Stimulated activated CD4-positive, alpha-beta T cell treated with anti-CD3 and anti-CD28 coated beads, Interleukin-2, amount 100 ng/mL, for 48 hours (primary cell): ENCODE results near the gene DISC1.

ENCODE experiments used
- DNase-seq, 2 donors: peaks; one replicate each; pipeline ENCODE4 v3.0.0-alpha.2; 2020

DISC1 gene

DNA sequence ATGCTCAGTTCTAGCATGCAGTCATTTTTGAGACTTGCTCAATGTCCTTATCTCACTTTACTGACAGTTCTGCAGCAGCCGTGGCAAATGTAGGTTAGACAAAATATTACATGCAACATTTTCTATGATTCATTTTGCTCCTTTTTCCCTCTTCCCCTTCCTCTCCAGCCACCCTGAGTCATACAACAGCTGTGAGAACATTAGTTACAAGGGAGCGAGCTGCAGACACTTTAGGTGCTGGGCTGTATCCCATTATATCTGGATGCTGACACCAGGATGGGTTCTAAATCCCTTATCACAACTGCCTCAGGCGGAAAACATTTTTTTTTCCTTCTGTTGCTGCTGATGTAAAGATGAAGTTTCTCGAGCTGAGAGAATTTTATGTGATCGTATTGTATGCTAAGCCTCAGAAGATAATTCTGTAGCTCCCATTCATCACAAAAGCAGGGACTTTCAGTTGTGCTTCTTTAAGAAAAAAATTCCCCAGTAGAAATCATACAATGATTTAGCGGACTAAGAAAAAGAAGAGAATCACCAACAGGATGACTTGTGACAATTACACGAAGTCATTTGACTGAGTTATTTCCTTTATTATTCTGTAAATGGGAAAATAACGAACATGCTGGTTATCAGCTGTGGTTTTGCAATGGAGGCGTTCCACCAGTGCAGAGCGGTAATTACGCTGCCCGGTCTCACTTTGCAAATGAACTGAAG is 345.0 kb downstream of the DISC1 start:
- DNase-seq: no peak

DNA sequence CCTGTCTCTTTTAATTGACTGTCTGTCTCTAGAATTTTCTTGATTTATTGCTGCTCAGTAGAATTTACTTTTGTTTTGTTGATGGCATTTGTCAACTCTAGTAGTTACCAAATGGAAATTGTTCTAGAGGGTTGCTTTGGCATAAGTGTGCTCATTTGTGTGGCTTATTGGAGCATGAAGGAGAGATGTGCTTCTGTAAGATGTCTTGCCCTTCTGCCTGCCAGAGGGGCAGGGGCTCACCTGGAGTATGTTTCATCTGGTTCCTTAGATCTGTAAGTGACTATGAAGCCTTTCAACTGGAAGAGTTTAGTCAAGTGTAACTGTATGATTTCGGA is 345.5 kb downstream of the DISC1 start:
- no peak for DNase-seq

DNA sequence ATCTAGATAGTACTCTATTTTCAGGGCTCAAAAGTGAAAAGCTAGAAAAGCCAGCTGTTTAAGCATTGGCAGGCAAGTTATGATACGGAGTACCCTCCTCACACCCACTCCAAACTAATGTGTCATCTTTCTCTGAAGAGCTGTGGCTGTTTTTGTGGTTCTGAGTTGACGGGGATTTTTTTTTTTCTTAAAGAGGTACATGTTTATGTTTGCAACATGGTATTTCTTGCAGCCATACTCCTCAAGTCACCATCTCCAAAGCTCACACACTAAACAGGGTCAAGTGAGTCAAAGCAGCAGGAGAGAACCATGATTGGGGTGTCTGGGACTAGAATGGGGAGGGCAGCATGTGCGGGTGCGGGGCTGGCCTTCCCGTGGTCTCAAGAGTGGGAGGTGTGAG is 347.2 kb downstream of the DISC1 start:
- no peak for DNase-seq

DNA sequence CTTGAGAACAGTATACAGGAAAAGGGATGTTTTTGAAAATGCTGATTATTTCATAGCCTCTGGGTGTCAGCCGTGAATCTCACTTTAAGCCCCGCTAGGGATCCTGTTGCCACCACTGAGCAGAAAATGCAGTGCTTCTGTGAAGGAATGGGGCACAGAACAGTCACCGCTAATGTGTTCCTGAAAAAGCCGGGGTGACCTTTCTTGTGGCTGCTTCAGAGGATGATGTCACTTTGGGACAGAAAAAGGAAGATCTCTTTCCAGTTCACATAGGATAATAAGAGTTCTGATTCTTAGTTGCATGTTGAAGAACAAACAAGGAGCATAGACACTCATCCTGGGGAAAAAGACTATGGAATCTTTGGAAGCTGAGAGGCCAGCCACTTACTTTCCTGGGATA is 349.6 kb downstream of the DISC1 start:
- no peak for DNase-seq

DNA sequence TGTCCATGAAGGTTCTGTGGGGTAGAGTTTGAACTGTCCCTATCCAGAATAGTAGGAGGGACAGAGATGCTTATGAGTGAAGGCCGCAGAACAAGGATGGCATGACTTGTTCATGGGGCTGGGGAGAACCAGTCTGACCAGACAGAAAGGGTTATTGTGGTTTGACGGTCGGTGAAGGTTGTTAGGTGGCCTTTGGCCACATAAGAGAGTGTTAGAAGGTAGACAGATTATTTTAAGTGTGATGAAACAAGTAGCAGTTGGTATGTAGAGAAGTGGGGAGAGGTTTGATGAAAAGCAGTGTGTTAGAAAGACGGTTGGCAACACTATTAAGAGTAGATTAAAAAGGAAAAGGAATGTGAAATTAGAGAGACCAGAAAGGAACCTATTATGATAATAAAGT is 355.1 kb downstream of the DISC1 start:
- no peak for DNase-seq

DNA sequence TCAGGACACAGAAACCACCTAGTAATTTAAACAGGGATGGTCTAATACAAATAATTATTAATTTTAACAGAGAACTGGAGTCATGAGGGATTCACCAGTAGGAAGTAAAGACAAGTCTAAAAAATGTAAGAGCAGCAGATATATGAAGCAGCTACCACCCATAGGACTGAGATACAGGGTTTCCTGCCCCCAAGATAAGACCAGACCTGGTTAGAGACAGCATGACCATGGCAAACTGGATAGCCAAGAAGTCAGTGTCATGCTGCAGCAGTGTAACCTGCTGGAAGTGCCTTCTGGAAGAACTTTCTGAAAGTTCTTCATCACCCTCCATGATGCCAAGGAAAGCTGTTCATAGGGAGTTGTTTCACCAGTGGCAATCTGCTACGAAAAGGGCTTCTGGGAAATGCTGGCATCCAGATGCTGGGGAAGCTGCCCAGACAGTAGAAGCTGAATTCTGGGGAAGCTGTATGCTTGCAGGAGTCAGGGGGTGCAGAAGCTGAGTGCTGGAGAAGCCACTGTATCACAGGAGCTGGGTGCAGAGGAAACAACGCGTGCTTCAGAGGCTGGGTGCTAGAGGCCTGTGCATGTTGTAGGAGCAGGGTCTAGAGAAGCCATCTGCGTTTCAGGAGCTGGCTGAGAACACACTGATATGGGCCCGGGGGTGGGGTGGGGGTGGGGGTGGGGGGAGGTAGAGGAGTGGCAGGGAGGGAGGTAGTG is 356.4 kb downstream of the DISC1 start:
- DNase-seq: no peak

DNA sequence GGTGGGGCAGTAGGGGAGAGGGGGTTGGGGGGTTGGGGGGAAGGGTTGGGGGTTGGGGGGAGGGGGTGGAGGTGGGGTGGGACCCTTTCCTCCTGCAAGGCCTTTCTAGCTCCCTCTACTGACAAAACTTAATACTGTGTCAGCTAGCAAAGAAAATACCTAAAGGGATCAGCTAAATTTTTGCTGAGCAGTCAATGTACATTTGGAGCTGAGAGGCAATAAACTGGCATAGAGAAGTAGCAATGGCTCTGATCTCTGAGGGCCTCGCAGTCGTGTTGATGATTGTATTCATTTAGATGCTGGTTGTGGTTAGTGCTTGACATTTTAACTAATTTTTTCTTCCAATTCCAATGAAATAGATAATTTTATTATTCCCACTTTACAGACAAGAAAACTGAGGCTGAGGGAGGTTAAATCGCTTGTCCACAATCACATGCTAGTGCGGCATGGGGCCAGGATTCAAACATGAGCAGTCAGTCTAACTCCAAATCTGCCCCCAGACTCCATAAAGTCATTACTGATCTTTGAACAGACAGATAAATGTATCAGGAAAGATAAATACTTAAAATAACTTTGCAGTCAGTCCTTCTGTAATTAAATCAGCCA is 357.1 kb downstream of the DISC1 start:
- no peak for DNase-seq

DNA sequence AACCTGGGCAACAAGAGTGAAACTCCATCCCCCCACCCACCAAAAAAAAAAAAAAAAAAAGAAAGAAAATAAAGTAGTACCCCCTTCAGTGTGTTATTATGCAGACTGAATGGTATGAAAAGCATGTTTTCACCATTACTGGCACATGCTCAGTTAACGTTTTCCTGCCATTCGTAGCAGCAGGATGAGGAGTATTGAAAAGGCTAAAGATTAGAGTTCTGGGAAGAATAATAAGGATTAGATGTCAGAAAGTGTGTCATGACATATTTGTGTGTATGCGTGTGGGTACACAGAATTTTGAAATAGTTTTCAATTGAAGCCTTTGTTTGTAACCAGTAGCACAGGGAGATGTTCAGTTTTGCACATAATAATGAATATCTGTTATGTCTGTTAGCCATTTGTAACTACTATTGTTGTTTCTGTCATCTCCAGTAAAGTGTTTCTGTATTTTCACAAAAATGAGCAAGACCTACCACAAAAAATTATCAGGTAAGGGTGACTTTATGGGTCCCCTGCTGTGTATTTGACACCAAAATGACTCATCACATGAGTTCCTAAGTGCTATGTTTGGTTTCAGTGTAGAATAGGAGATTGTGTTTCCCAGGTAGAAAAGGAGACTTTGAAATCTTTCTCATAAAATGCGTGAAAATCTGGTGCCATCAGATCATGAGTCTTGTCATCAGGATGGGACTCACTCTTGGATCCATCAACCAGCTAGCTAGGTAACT is 358.9 kb downstream of the DISC1 start:
- no peak for DNase-seq

DNA sequence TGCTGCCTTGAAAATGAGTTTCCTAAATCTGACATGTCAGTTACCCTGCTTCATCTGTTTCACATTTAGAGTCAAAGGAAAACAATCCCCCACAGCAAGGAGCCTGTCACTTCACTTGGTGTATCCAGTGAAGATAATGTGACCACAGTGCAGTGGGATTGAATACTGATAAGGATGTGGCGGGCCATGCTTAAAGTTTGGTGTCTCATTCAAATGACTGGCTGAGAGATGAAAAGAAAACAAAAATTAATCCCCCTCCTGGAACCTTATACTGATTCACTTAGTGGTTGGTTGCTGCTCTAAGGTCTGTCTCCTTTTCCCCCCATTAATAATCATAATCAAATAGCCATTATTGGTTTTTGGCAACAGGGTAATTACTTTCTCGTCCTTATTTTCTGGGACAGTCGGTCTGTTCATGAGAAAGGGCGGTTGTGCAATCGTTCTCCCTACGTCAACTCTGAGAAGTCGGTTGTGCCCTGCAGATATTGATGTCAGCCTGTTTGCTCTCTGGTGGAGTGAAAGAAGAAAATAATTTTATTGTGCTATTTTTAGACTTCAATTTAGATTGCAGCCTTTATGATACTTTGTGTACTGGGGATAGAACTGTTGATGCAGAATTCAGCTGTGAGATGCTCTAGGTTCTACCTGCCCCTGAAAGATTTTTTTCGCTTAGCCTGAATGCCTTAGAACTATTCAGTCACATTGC is 360.2 kb downstream of the DISC1 start:
- DNase-seq: no peak

DNA sequence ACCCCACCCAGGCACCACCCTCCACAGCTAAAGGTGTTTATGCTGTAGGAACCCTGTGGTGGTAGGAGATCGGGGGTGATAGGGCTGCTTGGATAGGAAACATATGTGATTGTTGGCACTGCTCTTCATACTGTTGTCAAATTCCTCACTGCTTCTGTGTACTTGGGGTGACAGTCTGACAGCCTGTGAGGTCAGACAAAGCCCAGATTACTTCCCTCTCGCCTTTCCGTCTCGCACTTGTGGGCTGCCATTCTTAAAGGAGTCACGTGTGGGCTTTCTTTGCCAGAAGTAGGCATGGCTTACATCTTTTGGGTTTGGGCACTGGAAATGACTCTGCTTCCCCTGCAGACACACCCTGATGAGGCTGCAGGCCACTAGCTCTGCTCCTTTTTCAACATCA is 363.8 kb downstream of the DISC1 start:
- no peak for DNase-seq

DNA sequence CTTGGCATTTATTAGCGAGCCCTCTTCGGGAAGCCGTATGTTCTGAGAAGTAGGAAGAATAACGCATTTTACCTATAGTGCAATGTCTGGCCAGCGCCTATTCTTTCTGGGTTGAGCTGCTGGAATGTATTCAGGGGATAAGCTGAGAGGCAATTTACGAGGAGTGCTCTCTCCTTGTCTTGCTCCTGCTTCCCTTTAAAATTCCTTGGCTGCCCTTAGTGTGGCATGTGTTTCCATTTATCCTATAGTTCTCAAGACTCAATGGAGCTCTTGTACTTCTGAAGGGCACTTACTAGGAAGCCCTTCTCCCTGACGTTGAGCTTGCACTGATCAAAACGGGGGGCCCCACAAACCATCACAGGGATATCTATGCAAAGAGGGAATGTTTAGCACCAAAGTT is 364.6 kb downstream of the DISC1 start:
- DNase-seq: no peak

DNA sequence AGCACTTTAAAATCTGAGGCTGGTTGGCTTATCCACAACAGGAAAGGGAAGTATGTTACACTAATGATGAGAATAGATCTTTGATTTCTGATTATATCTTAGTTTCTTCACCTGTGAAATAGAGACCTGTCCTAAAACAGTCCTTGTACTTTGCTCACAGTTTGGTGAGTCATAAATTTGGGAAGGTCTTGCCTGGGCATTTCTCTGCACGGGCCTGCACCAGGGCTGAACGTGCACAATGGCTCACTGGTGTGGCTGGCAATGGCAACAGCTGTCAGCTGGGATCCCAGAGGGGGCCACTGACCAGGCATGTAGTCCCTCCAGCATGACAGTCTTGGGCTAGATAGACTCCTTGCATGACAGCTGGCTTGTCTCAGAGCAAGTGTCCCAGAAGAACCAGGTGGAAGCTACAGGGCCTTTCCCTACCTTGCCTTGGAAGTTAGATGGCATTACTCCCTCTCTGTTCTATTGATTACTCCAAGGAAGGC is 367.4 kb downstream of the DISC1 start:
- DNase-seq: no peak

DNA sequence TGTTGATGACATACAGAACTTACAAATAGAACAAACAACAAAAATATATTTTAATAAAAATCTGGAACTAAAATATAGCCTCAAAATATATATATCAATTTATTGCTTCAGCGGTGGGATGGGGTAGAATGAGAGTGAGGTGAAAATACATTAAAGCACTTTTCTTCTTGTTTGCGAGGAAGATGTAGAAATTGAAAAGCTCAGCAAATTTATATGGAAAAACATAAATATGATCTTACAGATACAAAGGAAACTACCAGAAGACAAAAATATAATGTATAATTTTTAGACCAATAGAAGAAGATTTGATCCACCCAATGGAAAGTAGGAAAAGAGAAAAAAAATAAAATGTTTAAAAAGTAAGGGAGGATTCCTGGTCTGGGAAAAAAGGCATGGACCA is 372.2 kb downstream of the DISC1 start:
- no peak for DNase-seq

DNA sequence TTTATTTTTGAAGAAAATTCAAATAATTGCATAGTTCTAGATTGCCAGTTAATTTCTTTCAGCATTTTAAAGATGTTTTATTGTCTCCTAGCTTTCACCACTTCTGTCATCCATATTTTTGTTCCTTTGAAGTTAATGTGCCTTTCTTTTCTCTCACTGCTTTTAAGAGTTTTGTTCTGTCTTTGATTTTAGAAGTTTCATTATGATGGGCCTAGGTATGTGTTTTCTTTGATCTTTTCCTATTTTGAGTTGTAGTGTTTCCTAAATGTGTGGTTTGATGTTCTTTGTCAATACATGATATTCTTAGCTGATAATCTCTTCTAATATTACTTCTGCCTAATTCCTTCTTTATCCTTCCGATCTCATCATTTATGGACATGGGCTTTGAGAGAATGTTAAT is 378.7 kb downstream of the DISC1 start:
- no peak for DNase-seq

DNA sequence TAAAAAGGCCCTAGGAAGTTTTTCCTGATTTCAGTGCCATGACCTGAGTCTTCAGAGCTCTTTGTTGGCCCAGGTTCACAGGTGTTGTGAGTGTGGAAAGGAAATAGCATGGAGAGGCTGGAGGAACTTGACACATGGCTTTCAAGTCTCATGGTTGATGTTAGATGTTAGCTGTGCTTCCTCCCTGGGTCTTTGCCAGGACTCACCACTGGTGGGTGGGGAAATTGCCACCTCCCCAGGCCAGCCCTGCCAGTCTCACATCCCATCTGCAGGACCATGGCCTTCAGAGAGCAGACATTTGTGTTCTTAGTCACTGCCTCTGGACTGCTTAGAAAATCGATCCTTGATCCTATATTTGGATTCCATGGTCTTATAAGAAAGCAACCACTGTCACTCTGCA is 383.2 kb downstream of the DISC1 start:
- DNase-seq: no peak

DNA sequence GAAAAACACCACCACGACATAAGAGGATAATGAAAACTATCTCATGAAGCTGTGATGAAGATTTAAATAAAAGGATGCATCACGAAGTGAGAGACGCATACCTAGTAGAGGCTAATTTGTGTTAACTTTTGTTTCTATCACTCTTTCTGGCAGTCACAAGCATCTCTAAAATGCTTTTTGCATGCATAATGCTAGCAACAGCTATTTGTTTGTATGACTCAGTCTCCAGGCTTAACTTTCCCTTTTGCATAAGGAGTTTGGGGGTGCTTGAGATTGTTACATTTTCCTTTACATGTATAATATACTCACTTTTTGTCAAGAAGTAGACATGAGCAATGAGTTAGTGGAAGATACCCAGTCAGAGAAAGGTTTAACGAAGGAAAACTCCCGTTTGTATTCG is 385.4 kb downstream of the DISC1 start:
- DNase-seq: no peak

DNA sequence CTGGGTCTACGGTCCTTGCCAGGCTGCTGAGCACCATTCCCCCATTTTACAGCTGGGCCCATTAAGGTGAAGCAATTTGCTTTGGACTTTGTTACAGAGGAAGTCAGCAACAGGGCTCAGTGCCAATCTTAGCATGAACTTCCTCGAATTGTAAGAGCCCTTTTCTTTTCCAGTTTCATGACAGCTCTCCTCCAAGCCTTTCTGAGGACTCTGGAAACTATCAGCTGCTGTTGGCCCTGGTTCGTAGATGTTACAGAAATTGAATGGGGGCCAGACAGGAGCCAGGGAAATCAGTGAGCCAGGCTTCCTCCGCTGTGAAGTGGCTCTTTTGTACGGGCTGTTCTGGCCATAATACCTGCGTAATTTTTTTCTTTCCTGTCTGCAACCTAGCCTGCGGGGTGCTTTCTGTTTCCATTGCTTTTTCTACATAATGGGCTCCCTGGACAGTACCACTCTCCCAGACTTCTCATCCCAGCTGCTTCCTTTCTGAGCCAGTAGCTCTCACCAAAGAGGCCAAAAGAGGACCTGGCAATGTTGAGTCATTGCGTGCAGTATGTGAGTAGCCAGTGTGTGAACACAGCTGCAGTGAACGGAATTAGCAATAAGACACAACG is 386.3 kb downstream of the DISC1 start:
- DNase-seq: no peak

DNA sequence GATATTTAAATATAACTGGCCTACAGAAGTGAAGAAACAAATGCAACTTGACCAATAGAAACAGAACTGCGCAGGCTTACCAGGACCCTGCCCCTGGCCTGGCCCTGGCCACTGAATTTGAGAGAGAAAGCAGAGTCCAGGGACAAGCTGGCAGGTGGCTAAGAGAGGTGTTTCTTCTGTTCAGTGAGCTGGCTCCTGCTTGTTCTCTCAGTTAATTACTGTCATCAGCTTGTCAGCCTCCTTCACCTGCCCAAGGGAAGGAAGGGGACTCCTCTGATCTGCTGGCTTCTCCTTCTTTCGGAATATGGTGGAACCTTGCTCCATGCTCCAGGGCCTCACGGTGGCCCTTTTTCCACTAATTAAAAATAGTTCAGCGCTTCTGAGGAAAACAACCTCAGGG is 388.4 kb downstream of the DISC1 start:
- DNase-seq: no peak

DNA sequence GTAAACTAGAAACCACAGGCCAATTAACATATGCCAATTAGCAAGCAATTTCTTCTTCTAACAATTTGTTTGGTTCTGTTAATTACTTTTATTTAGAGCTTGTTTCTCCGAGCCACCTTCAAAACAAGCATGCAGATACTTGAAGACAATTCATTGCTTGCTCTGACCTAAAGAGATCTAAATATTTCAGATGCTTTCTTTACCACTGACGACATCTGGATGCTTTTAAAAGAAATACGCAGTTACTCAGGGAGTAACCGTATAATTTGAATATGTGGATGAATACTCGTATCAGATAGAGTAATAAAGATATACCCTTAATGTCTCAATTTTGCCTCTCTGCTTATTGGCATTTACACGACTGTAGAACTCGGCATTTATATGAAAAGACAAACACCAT is 390.0 kb downstream of the DISC1 start:
- DNase-seq: no peak

DNA sequence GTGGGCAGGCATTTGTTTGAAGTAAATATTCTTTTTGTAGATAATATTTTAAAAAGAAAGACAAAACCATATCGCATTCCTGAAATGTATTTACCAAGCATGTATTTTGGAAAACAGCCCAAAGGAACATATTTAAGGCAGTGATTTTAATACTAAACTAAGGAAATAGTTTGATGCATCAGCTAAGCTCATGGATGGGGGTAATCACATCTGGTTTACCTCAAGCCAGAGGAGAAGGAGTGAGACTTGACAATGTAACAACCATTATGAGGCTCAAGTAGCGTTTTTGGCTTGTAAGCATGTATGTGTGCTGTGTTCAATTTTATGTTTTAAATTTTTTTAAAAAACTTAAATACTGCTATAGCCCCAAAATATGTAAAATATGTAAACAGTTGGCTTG is 390.5 kb downstream of the DISC1 start:
- DNase-seq: no peak

DNA sequence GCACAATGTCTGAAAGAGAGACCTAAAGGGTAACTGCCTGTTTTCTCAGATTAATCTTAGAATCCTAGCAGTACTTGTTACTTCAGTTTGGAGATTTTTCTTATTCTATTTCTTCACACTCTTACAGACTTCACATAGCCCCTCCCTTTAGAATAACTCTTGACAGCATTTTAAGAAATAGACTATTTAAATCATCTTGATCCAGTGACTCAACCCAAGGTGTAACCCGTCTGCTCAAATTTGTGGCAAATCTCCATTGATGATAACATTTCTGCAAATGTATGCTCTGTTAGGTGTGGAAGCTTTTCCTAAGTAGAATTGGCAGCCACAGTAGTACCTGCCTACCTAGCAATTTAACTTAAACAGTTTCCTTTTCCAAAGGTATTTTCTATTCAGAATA is 391.2 kb downstream of the DISC1 start:
- no peak for DNase-seq

DNA sequence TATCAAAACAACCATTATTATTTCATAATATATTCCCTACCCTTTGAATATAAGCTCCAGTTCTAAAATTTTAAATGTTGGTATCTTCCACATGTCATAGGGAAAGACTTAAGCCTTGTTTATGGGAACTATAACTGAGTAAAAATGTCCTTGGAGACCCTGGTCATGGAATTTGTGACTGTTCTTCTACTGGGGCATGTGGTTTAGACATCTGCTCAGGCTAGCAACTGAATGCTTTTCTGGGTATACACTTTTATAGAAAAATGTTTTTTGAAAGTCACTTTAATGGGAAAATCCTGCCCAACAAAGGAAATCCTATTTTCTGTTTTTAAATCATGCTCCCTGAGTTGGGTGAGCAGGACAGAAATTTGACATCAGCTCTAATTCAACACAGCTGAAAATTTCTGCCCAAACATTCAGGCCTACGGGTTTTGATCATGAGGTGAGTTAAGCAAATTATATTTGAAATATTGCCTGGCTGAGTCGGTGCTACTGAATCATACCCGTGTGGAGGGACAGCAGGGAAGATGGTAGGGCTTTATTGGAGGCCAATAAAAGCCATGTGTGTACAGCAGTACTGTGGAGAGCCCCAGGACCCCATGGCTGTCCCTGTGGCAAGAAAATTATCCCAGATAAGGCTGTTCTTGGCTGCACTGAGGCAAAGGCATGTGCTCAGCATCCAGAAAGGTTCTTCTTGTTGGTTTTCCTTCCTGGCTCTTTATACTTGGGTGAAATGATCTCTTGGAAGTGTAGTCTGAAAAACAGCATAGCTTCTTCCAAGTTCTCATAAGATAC is 391.8 kb downstream of the DISC1 start:
- no peak for DNase-seq
